ENCODE results near the gene PLCH1. TPM values are rescaled to one million over a fixed set of nuclear protein-coding genes. Genes with fewer than 3 reads are reported as not detected.

PLCH1 gene
- total RNA-seq, 4 donors from 2014 or later, result under 0.01 TPM; not detected in 3

DNA sequence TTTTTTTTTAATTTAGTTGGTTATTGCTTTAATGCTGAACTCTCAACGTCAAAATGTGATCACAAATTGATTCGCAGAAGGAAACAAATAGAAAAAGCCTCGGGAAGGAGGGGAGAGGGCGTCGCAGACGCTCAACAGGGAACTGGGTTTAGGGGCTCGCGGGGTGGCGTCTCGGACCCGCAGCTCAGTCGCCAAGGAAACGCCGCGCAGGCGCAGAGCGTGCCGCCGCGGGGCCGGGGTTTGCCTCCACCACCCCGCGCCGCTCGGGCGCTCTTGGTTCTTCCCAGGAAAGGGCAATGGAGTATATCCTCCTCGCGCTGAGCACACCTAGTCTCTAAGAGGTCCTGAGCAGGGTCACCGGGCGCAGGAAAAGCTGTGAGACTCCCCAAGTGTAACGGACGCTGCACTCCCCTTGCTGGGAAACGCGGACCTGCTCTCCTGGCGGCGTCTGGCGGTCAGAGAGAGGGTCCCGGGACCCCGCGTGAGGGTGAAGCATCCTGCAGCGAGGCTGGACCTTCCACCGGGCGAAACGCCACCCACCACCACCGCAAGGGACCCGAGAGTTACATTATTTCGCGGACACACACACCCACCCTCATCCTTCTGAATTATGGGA lies 753 bp downstream of the PLCH1 start:
- TF ChIP-seq, protein P1, sequence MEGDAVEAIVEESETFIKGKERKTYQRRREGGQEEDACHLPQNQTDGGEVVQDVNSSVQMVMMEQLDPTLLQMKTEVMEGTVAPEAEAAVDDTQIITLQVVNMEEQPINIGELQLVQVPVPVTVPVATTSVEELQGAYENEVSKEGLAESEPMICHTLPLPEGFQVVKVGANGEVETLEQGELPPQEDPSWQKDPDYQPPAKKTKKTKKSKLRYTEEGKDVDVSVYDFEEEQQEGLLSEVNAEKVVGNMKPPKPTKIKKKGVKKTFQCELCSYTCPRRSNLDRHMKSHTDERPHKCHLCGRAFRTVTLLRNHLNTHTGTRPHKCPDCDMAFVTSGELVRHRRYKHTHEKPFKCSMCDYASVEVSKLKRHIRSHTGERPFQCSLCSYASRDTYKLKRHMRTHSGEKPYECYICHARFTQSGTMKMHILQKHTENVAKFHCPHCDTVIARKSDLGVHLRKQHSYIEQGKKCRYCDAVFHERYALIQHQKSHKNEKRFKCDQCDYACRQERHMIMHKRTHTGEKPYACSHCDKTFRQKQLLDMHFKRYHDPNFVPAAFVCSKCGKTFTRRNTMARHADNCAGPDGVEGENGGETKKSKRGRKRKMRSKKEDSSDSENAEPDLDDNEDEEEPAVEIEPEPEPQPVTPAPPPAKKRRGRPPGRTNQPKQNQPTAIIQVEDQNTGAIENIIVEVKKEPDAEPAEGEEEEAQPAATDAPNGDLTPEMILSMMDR (IDR thresholded peaks at IDR 0.05; ENCODE audit: low read depth), result no peak

DNA sequence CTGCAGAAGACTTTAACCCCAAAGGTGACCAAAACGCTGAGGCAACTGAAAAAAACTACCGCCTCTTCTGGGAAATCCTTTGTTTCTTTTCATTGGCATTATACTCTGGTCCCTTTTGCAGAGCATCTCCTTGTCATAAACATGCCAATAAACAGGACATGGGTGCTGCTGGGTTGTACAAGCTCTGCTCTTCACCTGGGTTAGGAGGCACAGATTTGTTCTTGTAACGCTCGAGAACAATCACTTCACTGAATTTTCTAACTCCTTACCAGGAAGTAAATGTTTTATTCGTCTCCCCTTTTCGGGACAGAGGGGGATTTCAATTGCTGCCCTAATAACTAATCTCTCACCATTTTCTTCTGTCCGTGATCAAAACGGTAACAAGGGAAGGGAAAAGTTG lies 1.3 kb downstream of the PLCH1 start:
- TF ChIP-seq, protein P1 (IDR thresholded peaks at IDR 0.05; ENCODE audit: low read depth), result no peak

DNA sequence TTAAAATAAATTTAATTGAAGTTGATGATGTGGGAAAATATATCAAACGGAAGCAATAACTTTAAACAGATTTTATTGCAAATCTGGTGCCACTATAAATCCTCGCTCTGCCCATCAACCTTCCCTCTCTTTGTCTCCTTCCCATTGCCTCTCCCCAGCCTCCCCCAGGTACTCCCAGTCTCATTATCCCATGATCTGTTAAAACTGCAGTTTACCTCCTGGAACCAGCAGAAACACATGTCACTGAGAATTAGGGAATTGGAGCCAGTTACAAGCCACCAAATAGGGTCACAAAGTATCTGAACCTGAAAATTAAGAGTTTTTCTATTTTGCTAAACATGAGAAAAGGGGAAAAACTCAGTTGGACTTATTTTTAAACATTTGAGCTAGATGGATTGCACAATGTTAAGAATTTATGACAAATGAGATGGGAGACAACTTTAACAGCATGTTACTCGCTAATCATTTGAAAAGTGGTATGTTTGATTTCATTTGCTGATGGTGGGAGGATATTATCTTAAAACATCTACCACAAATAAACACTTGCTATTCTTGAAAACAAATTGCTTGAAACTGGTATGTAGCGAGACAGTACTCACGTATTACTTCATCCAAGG lies 2.4 kb downstream of the PLCH1 start:
- TF ChIP-seq, protein P1 (IDR thresholded peaks at IDR 0.05; ENCODE audit: low read depth), result no peak

DNA sequence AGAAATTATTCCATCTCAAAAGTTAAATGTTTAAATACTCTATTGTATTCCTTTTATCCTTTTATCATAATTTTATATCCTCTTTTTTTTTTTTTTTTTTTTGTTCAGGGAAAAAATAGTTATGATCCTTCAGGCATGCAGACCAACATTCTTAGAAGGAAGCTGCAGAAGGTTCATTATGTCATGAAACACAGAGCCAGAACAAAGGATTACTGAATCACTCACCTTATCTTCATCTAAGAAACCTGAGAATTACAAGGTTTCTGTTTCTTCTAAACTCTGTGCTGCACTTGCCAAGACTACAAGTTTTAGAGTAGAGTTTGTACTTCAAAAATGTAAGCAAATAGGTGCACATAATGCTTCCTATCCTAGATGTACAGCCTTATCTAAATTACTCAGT lies 3.3 kb downstream of the PLCH1 start:
- TF ChIP-seq, protein P1 (IDR thresholded peaks at IDR 0.05; ENCODE audit: low read depth), result no peak

DNA sequence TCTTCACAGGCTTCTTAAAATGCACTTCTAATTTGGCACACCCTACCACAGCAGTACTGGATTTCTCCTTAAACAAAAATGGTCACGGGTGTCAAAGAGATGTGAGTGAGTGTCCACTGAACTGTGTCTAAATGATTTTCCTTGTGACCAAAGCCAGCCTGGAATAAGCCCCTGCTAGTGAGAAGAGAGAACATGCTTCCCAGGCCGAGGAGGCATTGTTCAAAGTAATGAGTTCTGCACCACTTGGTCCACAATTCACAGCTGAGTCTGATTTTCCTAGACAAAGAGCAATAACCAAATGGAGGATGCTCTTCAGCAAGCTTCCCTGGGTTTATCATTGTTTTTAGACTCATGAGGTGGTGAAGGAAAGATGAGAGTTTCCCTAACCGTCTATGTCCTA lies 3.8 kb downstream of the PLCH1 start:
- TF ChIP-seq, protein P1 (IDR thresholded peaks at IDR 0.05; ENCODE audit: low read depth), result no peak

DNA sequence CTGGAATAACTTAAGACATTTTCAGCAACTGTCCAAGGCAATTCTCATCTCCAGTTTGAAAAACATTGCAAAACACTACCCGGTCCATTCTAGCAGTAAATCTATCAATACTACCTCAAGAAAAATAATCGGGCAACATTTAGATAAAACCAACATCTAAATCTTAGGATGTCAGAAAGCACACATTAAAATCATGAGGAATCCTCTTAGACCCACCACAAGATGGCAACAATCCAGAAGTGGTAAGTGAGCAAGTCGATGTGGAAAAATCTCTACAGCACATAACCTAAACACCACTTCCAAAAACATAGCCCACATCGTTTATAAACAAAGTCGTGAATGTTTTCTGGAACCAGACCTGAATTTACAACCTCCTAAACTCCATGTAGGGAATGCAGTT lies 5.7 kb downstream of the PLCH1 start:
- TF ChIP-seq, protein P1 (IDR thresholded peaks at IDR 0.05; ENCODE audit: low read depth), result no peak

DNA sequence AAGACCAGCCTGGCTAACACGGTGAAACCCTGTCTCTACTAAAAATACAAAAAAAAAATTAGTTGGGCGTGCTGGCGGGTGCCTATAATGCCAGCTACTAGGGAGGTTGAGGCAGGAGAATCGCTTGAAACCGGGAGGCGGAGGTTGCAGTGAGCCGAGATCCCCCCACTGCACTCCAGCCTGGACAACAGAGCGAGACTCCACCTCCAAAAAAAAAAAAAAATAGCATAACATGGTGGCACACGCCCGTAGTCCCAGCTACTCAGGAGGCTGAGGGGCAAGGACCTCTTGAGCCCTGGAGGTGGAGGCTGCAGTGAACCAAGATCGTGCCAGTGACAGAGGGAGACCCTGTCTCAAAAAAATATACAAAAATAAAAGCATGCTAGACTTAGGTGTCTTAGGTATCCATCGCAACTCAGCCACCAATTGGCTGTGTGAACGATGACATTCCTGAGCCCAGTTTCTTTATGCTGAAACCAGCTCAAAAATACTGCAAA lies 6.2 kb downstream of the PLCH1 start:
- TF ChIP-seq, protein P1 (IDR thresholded peaks at IDR 0.05; ENCODE audit: low read depth), result no peak
